Panc1 (cell line): Measurements from ENCODE around the gene FLT1. TPM values are rescaled to one million over a fixed set of nuclear protein-coding genes. Genes with fewer than 3 reads are reported as not detected.

Source experiments
- ATAC-seq: fragments of 200-7000 bp; cut with Tn5 transposase; 2 replicates; pipeline ENCODE4 v1.9.1; 2020; ENCODE audit warnings: mild to moderate bottlenecking, moderate library complexity
- BruUV-seq: library from RNA; stranded (reverse); fragments of 400-500 nt; replicated peaks from 2 replicates; lab custom pipeline; 2021; lab: Mats Ljungman, UMichigan
- CTCF ChIA-PET: fragments of 300-600 bp; sonication (Branson Sonifier 250); formaldehyde crosslinking; loops from one replicate; lab custom pipeline; 2022; ENCODE audit warnings: antibody characterized with exemption; lab: Charles Lee
- POLR2A ChIA-PET: fragments of 300-600 bp; sonication (Branson Sonifier 250); formaldehyde crosslinking; loops from one replicate; lab custom pipeline; 2022; ENCODE audit warnings: antibody characterized with exemption; lab: Charles Lee
- DNase-seq: peaks from one replicate; pipeline ENCODE4 v3.0.0-alpha.2; 2010; ENCODE audit warnings: low read depth, low spot score
- H3K27ac ChIP-seq: 2 replicates; pipeline ENCODE4 v1.5.1; 2011; ENCODE audit warnings: mild to moderate bottlenecking, low read length, inconsistent platforms
- H3K27me3 ChIP-seq: fragments of 200-500 bp; sonication (Bioruptor generic); 2 replicates; pipeline ENCODE4 v1.6.0; 2014; ENCODE audit warnings: low read length, inconsistent platforms; ENCODE audit not compliant: control insufficient read depth, insufficient read depth
- H3K36me3 ChIP-seq: fragments of 200-500 bp; sonication (Bioruptor generic); 2 replicates; pipeline ENCODE4 v1.5.1; 2014; ENCODE audit warnings: inconsistent platforms, mild to moderate bottlenecking, low read length, moderate library complexity; ENCODE audit not compliant: control insufficient read depth, insufficient read depth
- H3K4me1 ChIP-seq: 2 replicates; pipeline ENCODE4 v1.5.1; 2011; ENCODE audit warnings: inconsistent platforms, mild to moderate bottlenecking, low read length, moderate library complexity; ENCODE audit not compliant: control insufficient read depth, insufficient read depth
- H3K4me3 ChIP-seq, 2 experiments: 2 replicates each; pipeline ENCODE4 v1.5.1; 2011 to 2012; ENCODE audit warnings: low read depth in 2 of 2, low read length in 2 of 2, mild to moderate bottlenecking in 2 of 2, inconsistent platforms in 1 of 2, moderate library complexity in 1 of 2
- H3K9me3 ChIP-seq: fragments of 200-500 bp; sonication (Bioruptor generic); 2 replicates; pipeline ENCODE4 v1.5.1; 2014; ENCODE audit warnings: low read depth, mild to moderate bottlenecking, inconsistent platforms, low read length, moderate library complexity; ENCODE audit not compliant: control insufficient read depth, insufficient read depth
- POLR2AphosphoS5 ChIP-seq: IDR thresholded peaks from 2 replicates; pipeline ENCODE4 v1.6.1; 2012; ENCODE audit warnings: mild to moderate bottlenecking, low read depth, low read length, moderate library complexity
- SIN3A ChIP-seq: IDR thresholded peaks from 2 replicates; pipeline ENCODE4 v1.6.1; 2012; ENCODE audit warnings: low read depth, mild to moderate bottlenecking, low read length, moderate library complexity, borderline replicate concordance; ENCODE audit not compliant: insufficient read depth
- TCF7L2 ChIP-seq: IDR thresholded peaks from 2 replicates; pipeline ENCODE4 v1.6.1; 2011; ENCODE audit warnings: mild to moderate bottlenecking, low read depth, low read length, inconsistent platforms
- in situ Hi-C: cut with HindIII; loops from 2 replicates; pipeline ENCODE4 v1.10.0; 2016; ENCODE audit warnings: low sequenced_read_pairs, low pct_unique_long_range_greater_than_20kb
- intact Hi-C: fragments of 100-400 bp; cut with micrococcal nuclease; formaldehyde crosslinking; loops from one replicate; pipeline ENCODE4 v1.10.0; 2022; ENCODE audit not compliant: unreplicated experiment
- total RNA-seq: library from RNA; stranded (reverse); gene quantifications from one replicate; pipeline ENCODE4 v1.2.1, GENCODE V29; 2021; ENCODE audit not compliant: unreplicated experiment
- TF ChIP-seq, protein P1 (sequence below): fragments of 450-650 bp; IDR thresholded peaks from 2 replicates; pipeline ENCODE4 v1.5.1; 2017; ENCODE audit warnings: mild to moderate bottlenecking
- TF ChIP-seq, protein P2 (sequence below), 2 experiments: IDR thresholded peaks; 2 replicates each; pipeline ENCODE4 v1.6.1; 2011 to 2012; ENCODE audit warnings: low read depth in 2 of 2, control low read depth in 1 of 2, low read length in 1 of 2, mild to moderate bottlenecking in 1 of 2, moderate library complexity in 1 of 2; ENCODE audit not compliant: insufficient read depth in 1 of 2

The FLT1 gene
- total RNA-seq, 1 experiment from 2014 or later = 0.15 TPM

DNA sequence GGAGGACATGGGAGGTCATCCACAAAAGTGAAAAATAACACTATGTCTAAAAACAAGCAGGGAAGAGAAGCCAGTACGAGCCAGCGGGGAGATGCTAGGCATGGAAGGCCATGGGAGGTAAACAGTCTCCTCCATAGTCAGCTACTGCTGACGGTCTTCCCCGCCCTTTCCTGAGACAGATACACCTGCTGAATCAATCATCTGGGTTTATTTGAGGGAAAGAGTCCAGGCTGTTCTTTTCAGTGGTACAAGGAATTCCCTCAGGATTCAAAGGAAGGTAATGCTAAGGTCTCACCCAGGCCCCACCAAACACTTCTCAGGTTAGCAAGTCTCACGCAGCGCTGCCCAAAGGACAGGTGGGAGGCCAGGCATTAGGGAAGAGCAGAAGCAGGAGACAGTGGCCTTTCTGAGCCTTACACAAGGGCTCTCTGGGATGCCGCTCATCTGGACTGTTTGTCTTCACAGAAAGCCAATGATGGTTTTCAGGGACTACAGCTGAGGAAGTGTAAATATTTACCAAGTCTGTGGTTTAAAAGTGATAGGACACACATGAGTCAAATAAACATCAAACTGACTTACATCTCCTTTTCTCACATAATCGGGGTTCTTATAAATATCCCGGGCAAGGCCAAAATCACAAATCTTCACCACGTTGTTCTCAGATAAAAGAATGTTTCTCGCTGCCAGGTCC, 173.9 kb downstream of the FLT1 start:
- no peak for DNase-seq
- CTCF ChIA-PET = no interaction called here
- Histone ChIP-seq H3K4me3 (no peak overlapping the region), H3K9me3 (no peaks in the 10 kb centered on the region), H3K27ac (no peak overlapping the region), H3K4me1 (no peaks in the 10 kb centered on the region), H3K27me3 (no peaks in the 10 kb centered on the region), H3K36me3 (no peaks in the 10 kb centered on the region)
- POLR2A ChIA-PET = no interaction called here
- in situ Hi-C loops (no loop called here), intact Hi-C loops (loop anchor here (5.0 to 10.0 kb wide), 2 partner anchors 316 to 474 kb away; no protein-coding TSS in a partner anchor)
- TF ChIP-seq SIN3A (no peak), TCF7L2 (no peak), POLR2AphosphoS5 (no peak)
- TF ChIP-seq, protein P1, sequence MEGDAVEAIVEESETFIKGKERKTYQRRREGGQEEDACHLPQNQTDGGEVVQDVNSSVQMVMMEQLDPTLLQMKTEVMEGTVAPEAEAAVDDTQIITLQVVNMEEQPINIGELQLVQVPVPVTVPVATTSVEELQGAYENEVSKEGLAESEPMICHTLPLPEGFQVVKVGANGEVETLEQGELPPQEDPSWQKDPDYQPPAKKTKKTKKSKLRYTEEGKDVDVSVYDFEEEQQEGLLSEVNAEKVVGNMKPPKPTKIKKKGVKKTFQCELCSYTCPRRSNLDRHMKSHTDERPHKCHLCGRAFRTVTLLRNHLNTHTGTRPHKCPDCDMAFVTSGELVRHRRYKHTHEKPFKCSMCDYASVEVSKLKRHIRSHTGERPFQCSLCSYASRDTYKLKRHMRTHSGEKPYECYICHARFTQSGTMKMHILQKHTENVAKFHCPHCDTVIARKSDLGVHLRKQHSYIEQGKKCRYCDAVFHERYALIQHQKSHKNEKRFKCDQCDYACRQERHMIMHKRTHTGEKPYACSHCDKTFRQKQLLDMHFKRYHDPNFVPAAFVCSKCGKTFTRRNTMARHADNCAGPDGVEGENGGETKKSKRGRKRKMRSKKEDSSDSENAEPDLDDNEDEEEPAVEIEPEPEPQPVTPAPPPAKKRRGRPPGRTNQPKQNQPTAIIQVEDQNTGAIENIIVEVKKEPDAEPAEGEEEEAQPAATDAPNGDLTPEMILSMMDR = no peak
- TF ChIP-seq, protein P2, sequence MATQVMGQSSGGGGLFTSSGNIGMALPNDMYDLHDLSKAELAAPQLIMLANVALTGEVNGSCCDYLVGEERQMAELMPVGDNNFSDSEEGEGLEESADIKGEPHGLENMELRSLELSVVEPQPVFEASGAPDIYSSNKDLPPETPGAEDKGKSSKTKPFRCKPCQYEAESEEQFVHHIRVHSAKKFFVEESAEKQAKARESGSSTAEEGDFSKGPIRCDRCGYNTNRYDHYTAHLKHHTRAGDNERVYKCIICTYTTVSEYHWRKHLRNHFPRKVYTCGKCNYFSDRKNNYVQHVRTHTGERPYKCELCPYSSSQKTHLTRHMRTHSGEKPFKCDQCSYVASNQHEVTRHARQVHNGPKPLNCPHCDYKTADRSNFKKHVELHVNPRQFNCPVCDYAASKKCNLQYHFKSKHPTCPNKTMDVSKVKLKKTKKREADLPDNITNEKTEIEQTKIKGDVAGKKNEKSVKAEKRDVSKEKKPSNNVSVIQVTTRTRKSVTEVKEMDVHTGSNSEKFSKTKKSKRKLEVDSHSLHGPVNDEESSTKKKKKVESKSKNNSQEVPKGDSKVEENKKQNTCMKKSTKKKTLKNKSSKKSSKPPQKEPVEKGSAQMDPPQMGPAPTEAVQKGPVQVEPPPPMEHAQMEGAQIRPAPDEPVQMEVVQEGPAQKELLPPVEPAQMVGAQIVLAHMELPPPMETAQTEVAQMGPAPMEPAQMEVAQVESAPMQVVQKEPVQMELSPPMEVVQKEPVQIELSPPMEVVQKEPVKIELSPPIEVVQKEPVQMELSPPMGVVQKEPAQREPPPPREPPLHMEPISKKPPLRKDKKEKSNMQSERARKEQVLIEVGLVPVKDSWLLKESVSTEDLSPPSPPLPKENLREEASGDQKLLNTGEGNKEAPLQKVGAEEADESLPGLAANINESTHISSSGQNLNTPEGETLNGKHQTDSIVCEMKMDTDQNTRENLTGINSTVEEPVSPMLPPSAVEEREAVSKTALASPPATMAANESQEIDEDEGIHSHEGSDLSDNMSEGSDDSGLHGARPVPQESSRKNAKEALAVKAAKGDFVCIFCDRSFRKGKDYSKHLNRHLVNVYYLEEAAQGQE (IDR thresholded peaks at IDR 0.05; ENCODE audit: insufficient read depth in 1 of 2, low read depth in 2 of 2, low read length in 1 of 2) = no peak
- no TSS peak for BruUV-seq
- no peak for ATAC-seq

DNA sequence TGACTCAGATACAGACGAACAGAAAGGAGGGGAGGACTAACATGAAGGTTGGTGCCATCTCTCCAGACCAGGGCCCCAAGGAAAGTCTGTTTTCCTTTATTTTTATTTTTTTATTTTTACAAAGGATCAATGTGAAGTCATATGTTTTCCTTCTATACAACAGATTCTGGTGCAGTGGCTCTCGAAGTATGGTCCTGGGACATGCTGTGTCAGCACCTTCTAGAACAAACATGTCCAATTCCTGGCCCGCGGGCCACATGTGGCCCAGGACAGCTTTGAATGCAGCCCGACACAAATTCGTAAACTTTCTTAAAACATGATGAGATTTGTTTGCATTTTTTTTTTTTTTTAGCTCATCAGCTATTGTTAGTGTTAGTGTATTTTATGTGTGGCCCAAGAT, 174.7 kb downstream of the FLT1 start:
- Histone ChIP-seq H3K9me3 (no peaks in the 10 kb centered on the region), H3K27ac (no peak overlapping the region), H3K27me3 (no peaks in the 10 kb centered on the region), H3K4me3 (no peak overlapping the region), H3K4me1 (no peaks in the 10 kb centered on the region), H3K36me3 (no peaks in the 10 kb centered on the region)
- DNase-seq = no peak
- intact Hi-C loops (loop anchor here (5.0 to 10.0 kb wide), 2 partner anchors 317 to 475 kb away; no protein-coding TSS in a partner anchor), in situ Hi-C loops (no loop called here)
- TF ChIP-seq, protein P1 = no peak
- TF ChIP-seq POLR2AphosphoS5 = no peak
- TF ChIP-seq, protein P2 (IDR thresholded peaks at IDR 0.05; ENCODE audit: insufficient read depth in 1 of 2, low read depth in 2 of 2, low read length in 1 of 2) = no peak
- TF ChIP-seq SIN3A = no peak
- no peak for TF ChIP-seq TCF7L2
- CTCF ChIA-PET = no interaction called here
- POLR2A ChIA-PET = no interaction called here
- no TSS peak for BruUV-seq
- no peak for ATAC-seq
